ENCODE data around the gene L2HGDH.

DNA sequence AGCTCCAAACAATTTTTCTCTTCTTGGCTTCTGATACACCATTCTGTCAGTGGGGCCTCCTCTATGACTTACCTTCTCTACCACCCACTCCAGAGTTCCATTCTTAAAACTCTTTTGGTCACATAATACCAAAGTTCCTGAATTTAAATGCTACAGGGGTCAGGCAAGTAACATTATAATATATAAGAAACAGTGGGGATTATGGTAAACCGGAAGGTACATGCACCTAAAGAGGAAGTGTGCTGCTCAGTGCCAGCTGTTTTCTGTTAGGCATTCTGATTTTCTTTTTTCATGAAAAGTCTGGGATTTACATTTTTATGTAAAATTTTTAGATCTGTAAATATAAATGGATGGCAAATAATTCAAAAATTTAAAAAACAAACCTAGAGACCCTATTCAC, 120.5 kb downstream of the L2HGDH start:
- TF ChIP-seq, protein P1, sequence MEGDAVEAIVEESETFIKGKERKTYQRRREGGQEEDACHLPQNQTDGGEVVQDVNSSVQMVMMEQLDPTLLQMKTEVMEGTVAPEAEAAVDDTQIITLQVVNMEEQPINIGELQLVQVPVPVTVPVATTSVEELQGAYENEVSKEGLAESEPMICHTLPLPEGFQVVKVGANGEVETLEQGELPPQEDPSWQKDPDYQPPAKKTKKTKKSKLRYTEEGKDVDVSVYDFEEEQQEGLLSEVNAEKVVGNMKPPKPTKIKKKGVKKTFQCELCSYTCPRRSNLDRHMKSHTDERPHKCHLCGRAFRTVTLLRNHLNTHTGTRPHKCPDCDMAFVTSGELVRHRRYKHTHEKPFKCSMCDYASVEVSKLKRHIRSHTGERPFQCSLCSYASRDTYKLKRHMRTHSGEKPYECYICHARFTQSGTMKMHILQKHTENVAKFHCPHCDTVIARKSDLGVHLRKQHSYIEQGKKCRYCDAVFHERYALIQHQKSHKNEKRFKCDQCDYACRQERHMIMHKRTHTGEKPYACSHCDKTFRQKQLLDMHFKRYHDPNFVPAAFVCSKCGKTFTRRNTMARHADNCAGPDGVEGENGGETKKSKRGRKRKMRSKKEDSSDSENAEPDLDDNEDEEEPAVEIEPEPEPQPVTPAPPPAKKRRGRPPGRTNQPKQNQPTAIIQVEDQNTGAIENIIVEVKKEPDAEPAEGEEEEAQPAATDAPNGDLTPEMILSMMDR (conservative IDR thresholded peaks at IDR 0.05; ENCODE audit: low read length): no peak
- no peak for TF ChIP-seq EZH2phosphoT487 (IDR thresholded peaks at IDR 0.05; ENCODE audit: borderline replicate concordance, low read depth, low read length)
